ENCODE data around the gene POU5F1. TPM values are rescaled to one million over a fixed set of nuclear protein-coding genes. Genes with fewer than 3 reads are reported as not detected.
A peak's percentile ranks its signal among the peaks of the same experiment; 100 is the strongest.
"Not testable (repeated sequence)": the region's sequence is repeated elsewhere in the genome, so short reads cannot be mapped to it uniquely, and the experiment has no call there.

POU5F1 gene
- total and polyA plus RNA-seq, 12 donors = 0.17 to 2.8 (median 1.2) TPM; not detected in 8

DNA sequence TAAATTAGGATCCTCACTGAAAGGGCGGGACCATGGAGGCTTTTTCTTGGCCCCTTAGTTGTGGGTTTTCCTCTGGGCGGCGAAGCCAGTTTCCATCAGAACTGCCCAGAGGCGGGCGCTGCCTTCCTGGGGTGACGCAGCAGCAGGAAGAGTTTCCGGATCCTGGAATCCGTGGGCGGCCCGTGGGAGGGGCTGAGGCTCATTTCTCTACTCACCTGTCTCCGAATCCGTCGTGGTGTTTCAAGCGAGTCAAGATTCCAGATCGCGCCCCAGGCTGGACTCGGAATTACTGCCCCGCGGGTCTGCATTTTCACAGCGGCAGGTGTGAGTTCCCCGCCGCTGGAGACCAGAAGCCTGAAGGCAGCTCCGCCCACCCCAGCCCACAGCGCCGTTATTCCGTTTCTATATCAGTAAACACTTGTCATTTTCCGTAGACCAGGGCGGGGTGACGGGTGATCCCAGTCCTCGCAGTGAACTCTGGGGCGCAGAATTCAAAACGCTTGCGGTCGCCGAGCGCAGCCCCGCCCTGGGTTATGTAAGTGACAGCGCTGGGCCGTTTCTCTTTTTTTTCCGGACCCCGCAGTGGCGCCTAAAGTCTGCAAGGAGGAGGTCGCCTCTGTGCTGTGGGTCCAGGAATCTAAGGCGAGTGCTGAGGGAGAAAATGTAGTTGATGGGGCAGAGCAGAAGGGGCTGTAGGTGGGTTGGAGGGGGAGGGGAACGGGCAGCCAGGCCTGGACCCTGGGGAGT lies 27.2 kb upstream of the POU5F1 start:
- H3K4me3 ChIP-seq = peak overlapping the region; percentile 61 to 83 (median 70)
- 0 to 1% (median 0%) methylated on average over 33 to 45 of the region's 45 CpGs for WGBS, 4 donors

DNA sequence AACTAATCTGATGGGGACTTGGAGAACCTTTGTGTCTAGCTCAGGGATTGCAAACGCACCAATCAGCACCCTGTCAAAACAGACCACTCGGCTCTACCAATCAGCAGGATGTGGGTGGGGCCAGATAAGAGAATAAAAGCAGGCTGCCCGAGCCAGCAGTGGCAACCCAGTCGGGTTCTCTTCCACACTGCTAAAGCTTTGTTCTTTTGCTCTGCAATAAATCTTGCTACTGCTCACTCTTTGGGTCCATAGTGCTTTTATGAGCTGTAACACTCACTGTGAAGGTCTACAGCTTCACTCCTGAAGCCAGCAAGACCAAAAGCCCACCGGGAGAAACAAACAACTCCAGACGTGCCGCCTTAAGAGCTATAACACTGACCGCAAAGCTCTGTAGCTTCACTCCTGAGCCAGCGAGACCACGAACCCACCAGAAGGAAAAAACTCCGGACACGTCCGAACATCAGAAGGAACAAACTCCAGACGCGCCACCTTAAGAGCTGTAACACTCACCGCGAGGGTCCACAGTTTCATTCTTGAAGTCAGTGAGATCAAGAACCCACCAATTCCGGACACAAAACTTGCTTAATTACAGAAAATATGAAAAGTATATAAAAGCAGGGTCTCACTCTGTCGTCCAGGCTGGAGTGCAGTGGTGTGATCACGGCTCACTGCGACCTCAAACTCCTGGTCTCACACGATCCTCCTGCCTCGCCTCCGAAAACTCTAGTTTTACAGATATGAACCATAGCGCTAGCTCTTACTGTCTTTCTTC lies 26.0 kb upstream of the POU5F1 start:
- H3K9me3 ChIP-seq (replicated peaks in 1 of 3); H3K27me3 ChIP-seq; H3K36me3 ChIP-seq (replicated peaks in 1 of 2); H3K4me1 ChIP-seq (replicated peaks in 1 of 2): not testable (repeated sequence)
- H3K4me3 ChIP-seq = peak overlapping the region in 1 of 4 donors; percentile 61
- peak overlapping the region in 2 of 5 donors; percentile 96 to 98 for H3K27ac ChIP-seq
- WGBS, 4 donors = 80 to 86% (median 84%) methylated on average over 25 of the region's 25 CpGs
- peak in 1 of 7 donors; percentile 55 for DNase-seq
- intact Hi-C loops (cut with DNase I) = loop anchor here (5.0 kb wide), 1 partner anchor 171 kb away; no protein-coding TSS in a partner anchor

More for the DNA sequence above, 27.2 kb upstream of the POU5F1 start:
- H3K27me3 ChIP-seq = no peaks in the 10 kb centered on the region
- peak; percentile 88 to 97 (median 94) for DNase-seq
- intact Hi-C loops (cut with DNase I) = loop anchor here (5.0 kb wide), 1 partner anchor 170 kb away; no protein-coding TSS in a partner anchor
- H3K4me1 ChIP-seq (replicated peaks in 1 of 2) = no peaks in the 10 kb centered on the region
- peaks cover 0 to 9% (median 0%) of the 10 kb centered on the region in 3 donors for H3K9me3 ChIP-seq (replicated peaks in 1 of 3)
- H3K36me3 ChIP-seq (replicated peaks in 1 of 2) = no peaks in the 10 kb centered on the region
- peak overlapping the region; percentile 84 to 98 (median 94) for H3K27ac ChIP-seq
- TF ChIP-seq POLR2A (IDR thresholded peaks at IDR 0.05) = peak in 1 of 2 donors; percentile 78
- TF ChIP-seq, protein P1, sequence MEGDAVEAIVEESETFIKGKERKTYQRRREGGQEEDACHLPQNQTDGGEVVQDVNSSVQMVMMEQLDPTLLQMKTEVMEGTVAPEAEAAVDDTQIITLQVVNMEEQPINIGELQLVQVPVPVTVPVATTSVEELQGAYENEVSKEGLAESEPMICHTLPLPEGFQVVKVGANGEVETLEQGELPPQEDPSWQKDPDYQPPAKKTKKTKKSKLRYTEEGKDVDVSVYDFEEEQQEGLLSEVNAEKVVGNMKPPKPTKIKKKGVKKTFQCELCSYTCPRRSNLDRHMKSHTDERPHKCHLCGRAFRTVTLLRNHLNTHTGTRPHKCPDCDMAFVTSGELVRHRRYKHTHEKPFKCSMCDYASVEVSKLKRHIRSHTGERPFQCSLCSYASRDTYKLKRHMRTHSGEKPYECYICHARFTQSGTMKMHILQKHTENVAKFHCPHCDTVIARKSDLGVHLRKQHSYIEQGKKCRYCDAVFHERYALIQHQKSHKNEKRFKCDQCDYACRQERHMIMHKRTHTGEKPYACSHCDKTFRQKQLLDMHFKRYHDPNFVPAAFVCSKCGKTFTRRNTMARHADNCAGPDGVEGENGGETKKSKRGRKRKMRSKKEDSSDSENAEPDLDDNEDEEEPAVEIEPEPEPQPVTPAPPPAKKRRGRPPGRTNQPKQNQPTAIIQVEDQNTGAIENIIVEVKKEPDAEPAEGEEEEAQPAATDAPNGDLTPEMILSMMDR (IDR thresholded peaks at IDR 0.05) = no peak

DNA sequence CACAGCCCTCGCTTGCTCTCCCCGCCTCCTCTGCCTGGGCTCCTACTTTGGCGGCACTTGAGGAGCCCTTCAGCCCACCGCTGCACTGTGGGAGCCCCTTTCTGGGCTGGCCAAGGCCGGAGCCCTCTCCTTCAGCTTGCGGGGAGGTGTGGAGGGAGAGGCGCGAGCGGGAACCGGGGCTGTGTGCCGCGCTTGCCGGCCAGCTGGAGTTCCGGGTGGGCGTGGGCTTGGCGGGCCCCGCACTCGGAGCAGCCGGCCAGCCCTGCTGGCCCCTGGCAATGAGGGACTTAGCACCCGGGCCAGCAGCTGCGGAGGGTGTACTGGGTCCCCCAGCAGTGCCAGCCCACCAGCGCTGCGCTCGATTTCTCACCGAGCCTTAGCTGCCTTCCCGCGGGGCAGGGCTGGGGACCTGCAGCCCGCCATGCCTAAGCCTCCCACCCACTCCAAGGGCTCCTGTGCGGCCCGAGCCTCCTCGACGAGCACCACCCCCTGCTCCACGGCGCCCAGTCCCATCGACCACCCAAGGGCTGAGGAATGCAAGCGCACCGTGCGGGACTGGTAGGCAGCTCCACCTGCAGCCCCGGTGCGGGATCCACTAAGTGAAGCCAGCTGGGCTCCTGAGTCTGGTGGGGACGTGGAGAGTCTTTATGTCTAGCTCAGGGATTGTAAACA lies 25.0 kb upstream of the POU5F1 start:
- intact Hi-C loops (cut with DNase I) = loop anchor here (5.0 kb wide), 1 partner anchor 172 kb away; no protein-coding TSS in a partner anchor
- 94 to 97% (median 94%) methylated on average over 25 to 40 of the region's 41 CpGs for WGBS, 4 donors
- H3K9me3 ChIP-seq (replicated peaks in 1 of 3) = not testable (repeated sequence)

DNA sequence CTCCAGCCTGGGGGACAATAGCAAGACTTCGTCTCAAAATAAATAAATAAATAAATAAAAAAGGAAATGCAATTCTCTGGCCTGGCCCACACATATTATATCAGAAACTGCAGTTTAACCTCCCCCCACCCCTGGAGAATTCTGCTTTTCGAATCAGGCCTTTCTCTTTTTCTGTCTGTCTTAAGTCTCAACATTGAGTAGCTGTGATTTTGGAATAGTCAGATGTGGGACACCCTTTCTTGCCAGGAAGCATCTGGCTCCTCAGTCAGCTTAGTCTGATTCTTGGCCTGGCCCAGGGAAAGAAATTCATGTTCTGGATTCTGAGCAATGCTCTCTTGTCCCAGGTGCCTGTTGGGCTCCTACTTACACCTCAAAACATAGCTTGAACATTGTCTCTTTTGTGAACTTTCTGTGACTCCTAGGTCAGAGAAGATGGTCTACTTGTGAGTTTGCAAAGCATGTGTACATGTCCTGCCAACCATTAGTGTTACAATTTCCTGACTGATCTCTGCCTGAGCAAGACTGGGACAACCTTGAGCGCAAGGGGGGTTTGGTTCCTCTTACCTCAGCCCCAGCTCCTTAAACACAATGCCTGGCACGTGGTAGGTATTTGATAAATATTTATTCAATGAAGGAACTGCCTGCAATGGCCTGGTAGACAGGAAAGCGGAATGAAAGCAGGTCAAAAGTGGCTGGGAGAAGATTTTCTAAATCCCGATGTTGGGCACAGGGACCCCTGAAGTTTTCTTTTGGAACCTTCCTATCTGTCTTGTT lies 23.8 kb upstream of the POU5F1 start:
- peak in 1 of 7 donors; percentile 10 for DNase-seq
- Histone ChIP-seq H3K4me1 (replicated peaks in 1 of 2) (no peaks in the 10 kb centered on the region), H3K36me3 (replicated peaks in 1 of 2) (no peaks in the 10 kb centered on the region), H3K27me3 (no peaks in the 10 kb centered on the region), H3K27ac (no peak overlapping the region), H3K4me3 (no peak overlapping the region), H3K9me3 (replicated peaks in 1 of 3) (no peaks in the 10 kb centered on the region)
- intact Hi-C loops (cut with DNase I) = loop anchor here in 1 of 2 donors (5.0 kb wide), 1 partner anchor 57 kb away; the partner anchor contains the start of gene PSORS1C2
- TF ChIP-seq, protein P1 (IDR thresholded peaks at IDR 0.05) = no peak
- no peak for TF ChIP-seq POLR2A (IDR thresholded peaks at IDR 0.05)
- WGBS, 4 donors = 80 to 87% (median 84%) methylated on average over 6 of the region's 6 CpGs

More for the DNA sequence above, 25.0 kb upstream of the POU5F1 start:
- H3K36me3 ChIP-seq (replicated peaks in 1 of 2); DNase-seq; H3K27ac ChIP-seq; H3K27me3 ChIP-seq; H3K4me1 ChIP-seq (replicated peaks in 1 of 2); H3K4me3 ChIP-seq: not testable (repeated sequence)

Data from adrenal gland (tissue), 12 donors.